Tibial nerve (tissue), 4 donors: Measurements from ENCODE around the gene HNF4A.

Experiments used
- CTCF ChIP-seq, 5 experiments: fragments of 200-600 bp in 3 of 5; fragments of 450-650 bp in 2 of 5; sonication (generic) in 3 of 5; IDR thresholded peaks; one replicate each; pipeline ENCODE4 v1.5.1; 2016 to 2019; ENCODE audit warnings: antibody characterized with exemption in 5 of 5, mild to moderate bottlenecking in 3 of 5, moderate library complexity in 2 of 5
- EP300 ChIP-seq, 2 donors: sonication (generic); formaldehyde crosslinking; IDR thresholded peaks; one replicate each; pipeline ENCODE4 v1.6.1; 2017; ENCODE audit warnings: antibody characterized with exemption in 2 of 2, mild to moderate bottlenecking in 1 of 2
- POLR2A ChIP-seq, 2 donors: fragments of 450-650 bp; IDR thresholded peaks; one replicate each; pipeline ENCODE4 v1.6.1; 2017; ENCODE audit warnings: antibody characterized with exemption in 2 of 2, mild to moderate bottlenecking in 2 of 2, moderate library complexity in 2 of 2

DNA sequence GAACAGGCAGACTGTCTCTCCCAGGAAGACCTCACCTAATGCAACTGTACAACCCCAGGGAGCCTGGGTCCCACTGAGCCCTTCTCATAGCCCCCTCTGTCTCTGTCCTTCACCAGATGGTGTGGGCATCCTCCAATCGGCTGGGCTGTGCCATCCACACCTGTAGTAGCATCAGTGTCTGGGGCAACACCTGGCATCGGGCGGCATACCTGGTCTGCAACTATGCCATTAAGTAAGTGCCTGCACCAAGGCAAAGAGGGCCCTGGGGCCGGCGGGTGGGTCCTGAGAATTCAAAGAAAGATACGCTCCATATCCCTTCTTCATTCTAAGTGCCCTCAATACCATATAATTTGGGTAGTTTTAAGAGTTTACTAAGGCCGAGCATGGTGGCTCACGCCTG is 10.4 kb upstream of the HNF4A start:
- TF ChIP-seq POLR2A (IDR thresholded peaks at IDR 0.05) (no peak), CTCF (IDR thresholded peaks at IDR 0.05) (no peak), EP300 (IDR thresholded peaks at IDR 0.05) (no peak)
